MM.1S (cell line): ENCODE measurements around the gene PDF.

ENCODE experiments used
- DNase-seq: peaks from one replicate; pipeline ENCODE4 v3.0.0-alpha.2; 2015
- H2AFZ ChIP-seq: fragments of 300-600 bp; sonication (generic); 2 replicates; pipeline ENCODE4 v1.6.0; 2016; ENCODE audit warnings: antibody characterized with exemption, low read length
- H3F3A ChIP-seq: fragments of 300-600 bp; sonication (generic); 2 replicates; pipeline ENCODE4 v1.6.1; 2016; ENCODE audit warnings: mild to moderate bottlenecking, antibody characterized with exemption, low read length, moderate library complexity, mixed read lengths; ENCODE audit not compliant: insufficient read depth
- H3K27ac ChIP-seq: fragments of 300-600 bp; sonication (generic); 2 replicates; pipeline ENCODE4 v1.5.1; 2016; ENCODE audit warnings: mild to moderate bottlenecking, low read length
- H3K27me3 ChIP-seq: fragments of 300-600 bp; sonication (generic); replicated peaks from 2 replicates; pipeline ENCODE4 v1.6.0; 2016; ENCODE audit warnings: low read length; ENCODE audit not compliant: insufficient read depth
- H3K36me3 ChIP-seq: fragments of 300-600 bp; sonication (generic); replicated peaks from 2 replicates; pipeline ENCODE4 v1.6.1; 2016; ENCODE audit warnings: mild to moderate bottlenecking, low read length, mixed read lengths; ENCODE audit not compliant: insufficient read depth
- H3K4me1 ChIP-seq: fragments of 300-600 bp; sonication (generic); 2 replicates; pipeline ENCODE4 v1.6.1; 2016; ENCODE audit warnings: low read length, mixed read lengths
- H3K4me2 ChIP-seq: fragments of 300-600 bp; sonication (generic); 2 replicates; pipeline ENCODE4 v1.6.0; 2016; ENCODE audit warnings: low read depth, low read length
- H3K4me3 ChIP-seq: fragments of 300-600 bp; sonication (generic); 2 replicates; pipeline ENCODE4 v1.5.1; 2016; ENCODE audit warnings: low read length, mixed read lengths
- H3K79me2 ChIP-seq: fragments of 300-600 bp; sonication (generic); 2 replicates; pipeline ENCODE4 v1.6.1; 2016; ENCODE audit warnings: mixed run types, low read length, mixed read lengths
- H3K9ac ChIP-seq: fragments of 300-600 bp; sonication (generic); 2 replicates; pipeline ENCODE4 v1.6.1; 2016; ENCODE audit warnings: low read length, mixed read lengths
- H3K9me2 ChIP-seq: fragments of 300-600 bp; sonication (generic); replicated peaks from 2 replicates; pipeline ENCODE4 v1.6.1; 2016; ENCODE audit warnings: mild to moderate bottlenecking, low read length, mixed read lengths; ENCODE audit not compliant: insufficient read depth
- H3K9me3 ChIP-seq: fragments of 300-600 bp; sonication (generic); replicated peaks from 2 replicates; pipeline ENCODE4 v1.6.1; 2016; ENCODE audit warnings: mild to moderate bottlenecking, low read length, mixed read lengths; ENCODE audit not compliant: insufficient read depth
- H4K20me1 ChIP-seq: fragments of 300-600 bp; sonication (generic); 2 replicates; pipeline ENCODE4 v1.6.1; 2016; ENCODE audit warnings: mild to moderate bottlenecking, low read length, moderate library complexity, mixed read lengths; ENCODE audit not compliant: insufficient read depth
- CTCF ChIP-seq: fragments of 300-600 bp; sonication (generic); IDR thresholded peaks from 2 replicates; pipeline ENCODE4 v1.5.1; 2016; ENCODE audit warnings: antibody characterized with exemption, low read length, mixed read lengths
- EZH2 ChIP-seq: fragments of 300-600 bp; sonication (generic); optimal IDR thresholded peaks from 2 replicates; pipeline ENCODE3; 2017; ENCODE audit warnings: low read depth, mild to moderate bottlenecking, antibody characterized with exemption, low read length, mixed read lengths
- EZH2phosphoT487 ChIP-seq: fragments of 300-600 bp; sonication (generic); IDR thresholded peaks from 2 replicates; pipeline ENCODE4 v1.6.1; 2018; ENCODE audit warnings: antibody characterized with exemption, low read length

The PDF gene

GRCh38 chr16:69330286-69331109, at the start of gene PDF:
TSS of gene PDF (minus strand) at chr16:69330588. CDS start at chr16:69330570, 18 bp downstream.
- no peaks in the 10 kb centered on the region for H3K9me2 ChIP-seq
- peak within 1 kb of the TSS; percentile 92 for H3K4me3 ChIP-seq
- H3K27ac ChIP-seq = peak within 1 kb of the TSS; percentile 63; the same call in 1 of the 2 replicates
- H2AFZ ChIP-seq = peak within 1 kb of the TSS; percentile 95
- H4K20me1 ChIP-seq = no peaks in the 10 kb centered on the region; the same call in 1 of the 2 replicates
- H3K4me2 ChIP-seq = peak within 1 kb of the TSS; percentile 100
- peaks cover 10% of the 10 kb centered on the region for H3K36me3 ChIP-seq
- DNase-seq = peak; percentile 90
- TF ChIP-seq EZH2 (no peak), EZH2phosphoT487 (no peak), CTCF (no peak)
- no peaks in the 10 kb centered on the region for H3K27me3 ChIP-seq
- peak within 1 kb of the TSS; percentile 69 for H3K9ac ChIP-seq
- H3K79me2 ChIP-seq = peaks cover 47% of the 10 kb centered on the region
- H3F3A ChIP-seq = peaks cover 9% of the 10 kb centered on the region
- H3K4me1 ChIP-seq = peaks cover 19% of the 10 kb centered on the region
- no peaks in the 10 kb centered on the region for H3K9me3 ChIP-seq

DNA sequence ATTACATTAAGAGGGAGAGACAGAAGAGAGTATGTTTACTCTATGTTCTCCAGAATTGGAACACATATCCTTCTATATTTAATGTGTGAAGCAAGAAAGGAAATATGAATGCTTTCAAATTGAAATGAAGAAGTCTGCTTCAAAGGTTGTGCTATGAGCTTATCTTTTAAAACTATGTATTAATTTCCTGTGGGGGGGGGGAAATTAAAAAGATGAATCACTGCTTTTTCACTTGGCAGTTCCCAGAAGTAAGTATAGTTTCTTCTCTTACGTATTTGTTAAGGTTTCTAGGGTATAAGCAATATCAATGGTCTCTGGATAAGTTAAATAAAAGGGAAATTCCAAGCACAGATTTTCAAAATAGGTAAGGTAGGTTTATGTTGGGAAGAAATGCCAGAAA, 48.4 kb upstream of the PDF start:
- no peaks in the 10 kb centered on the region for H3K9me3 ChIP-seq
- H3K27me3 ChIP-seq = no peaks in the 10 kb centered on the region
- H3K4me1 ChIP-seq = no peaks in the 10 kb centered on the region
- H3K9ac ChIP-seq = no peak overlapping the region
- no peak overlapping the region for H3K27ac ChIP-seq
- TF ChIP-seq CTCF = no peak
- no peak for TF ChIP-seq EZH2phosphoT487
- no peak for TF ChIP-seq EZH2
- H3K4me2 ChIP-seq = no peak overlapping the region
- H3K36me3 ChIP-seq = peaks cover 9% of the 10 kb centered on the region; the same call in 1 of the 2 replicates
- H4K20me1 ChIP-seq = no peaks in the 10 kb centered on the region; the same call in 1 of the 2 replicates
- H2AFZ ChIP-seq = no peak overlapping the region
- DNase-seq = no peak
- no peak overlapping the region for H3K4me3 ChIP-seq
- no peaks in the 10 kb centered on the region for H3K9me2 ChIP-seq
- H3F3A ChIP-seq = no peaks in the 10 kb centered on the region
- peaks cover 28% of the 10 kb centered on the region for H3K79me2 ChIP-seq

GRCh38 chr16:69378036-69378435, 47.6 kb upstream of the PDF start:
- Histone ChIP-seq H3K36me3 (peaks cover 9% of the 10 kb centered on the region; the same call in 1 of the 2 replicates), H3K4me3 (no peak overlapping the region), H2AFZ (no peak overlapping the region), H3F3A (no peaks in the 10 kb centered on the region), H3K27ac (no peak overlapping the region), H4K20me1 (no peaks in the 10 kb centered on the region; the same call in 1 of the 2 replicates), H3K9me2 (no peaks in the 10 kb centered on the region), H3K79me2 (peaks cover 21% of the 10 kb centered on the region), H3K9me3 (no peaks in the 10 kb centered on the region), H3K4me2 (no peak overlapping the region), H3K27me3 (no peaks in the 10 kb centered on the region), H3K9ac (no peak overlapping the region), H3K4me1 (no peaks in the 10 kb centered on the region)
- DNase-seq = no peak
- TF ChIP-seq EZH2phosphoT487 (no peak), EZH2 (no peak), CTCF (no peak)
